Keratinocyte (primary cell): ENCODE measurements around the gene FHAD1.

Source experiments
- CTCF ChIP-seq, 3 experiments: IDR thresholded peaks in 1 of 3; conservative IDR thresholded peaks in 1 of 3; optimal IDR thresholded peaks in 1 of 3; 2 replicates in 2 of 3; 3 replicates in 1 of 3; pipeline versions ENCODE3 to v1.5.1; 2011; ENCODE audit warnings: low read length in 3 of 3, mild to moderate bottlenecking in 3 of 3, moderate library complexity in 2 of 3, control low read depth in 1 of 3, inconsistent platforms in 1 of 3; ENCODE audit not compliant: insufficient read depth in 2 of 3; ENCODE audit errors: extremely low read depth in 1 of 3
- EZH2 ChIP-seq: IDR thresholded peaks from one replicate; pipeline ENCODE4 v1.6.1; 2012; ENCODE audit warnings: inconsistent platforms, mild to moderate bottlenecking, low read length, moderate library complexity

- TF ChIP-seq CTCF (optimal IDR thresholded peaks at IDR 0.05 in 1 of 3, IDR thresholded peaks at IDR 0.05 in 1 of 3, conservative IDR thresholded peaks at IDR 0.05 in 1 of 3; ENCODE audit: extremely low read depth in 1 of 3, insufficient read depth in 2 of 3, low read length in 3 of 3) (no peak), EZH2 (no peak)
Observed at GRCh38 chr1:15401391-15402055, 154.5 kb downstream of the FHAD1 start.
